A549 (cell line): Measurements from ENCODE around the gene CALN1. TPM values are rescaled to one million over a fixed set of nuclear protein-coding genes. Genes with fewer than 3 reads are reported as not detected.
"Not testable (repeated sequence)": the region's sequence is repeated elsewhere in the genome, so short reads cannot be mapped to it uniquely, and the experiment has no call there.

Experiments used
- ATAC-seq, 2 experiments: fragments of 200-7000 bp in 1 of 2; fragments of >200 bp in 1 of 2; cut with Nextera tagmentation in 1 of 2; cut with Tn5 transposase in 1 of 2; 3 replicates each; pipeline versions ENCODE4 v1.8.0 to v1.9.1; 2018 to 2020; ENCODE audit warnings: mild to moderate bottlenecking in 1 of 2, moderate library complexity in 1 of 2
- CTCF ChIA-PET: fragments of 300-600 bp; sonication (Branson Sonifier 250); formaldehyde crosslinking; extraction: SDS; loops from one replicate; lab custom pipeline; 2021; ENCODE audit warnings: antibody characterized with exemption, inconsistent platforms; lab: Yijun Ruan, JAX
- POLR2A ChIA-PET: fragments of 350-600 bp; formaldehyde crosslinking; extraction: SDS; loops from one replicate; lab custom pipeline; 2021; ENCODE audit warnings: antibody characterized with exemption, inconsistent platforms; lab: Yijun Ruan, JAX
- DNase-seq, 2 experiments: peaks; one replicate each; pipeline versions ENCODE4 v3.0.0 to v3.0.0-alpha.2; 2011 to 2016; ENCODE audit warnings: low read depth in 1 of 2, low spot score in 1 of 2
- FAIRE-seq: peaks from 2 replicates; lab custom pipeline; 2011; peaks lifted over from hg19 to GRCh38; lab: Jason Lieb, UNC
- H3K27ac ChIP-seq, 2 experiments: fragments of >200 bp; sonication (Bioruptor Twin); formaldehyde crosslinking; 3 replicates each; pipeline ENCODE4 v1.5.1; 2016 to 2017
- H3K4me1 ChIP-seq: fragments of >200 bp; sonication (Bioruptor Twin); formaldehyde crosslinking; 3 replicates; pipeline ENCODE4 v1.6.1; 2016
- H3K4me2 ChIP-seq: fragments of >200 bp; sonication (Bioruptor Twin); formaldehyde crosslinking; 3 replicates; pipeline ENCODE4 v1.6.1; 2016
- H3K4me3 ChIP-seq: fragments of >200 bp; sonication (Bioruptor Twin); formaldehyde crosslinking; 3 replicates; pipeline ENCODE4 v1.5.1; 2016
- H3K9me3 ChIP-seq: fragments of >200 bp; sonication (Bioruptor Twin); formaldehyde crosslinking; 3 replicates; pipeline ENCODE4 v1.6.1; 2016
- BHLHE40 ChIP-seq: IDR thresholded peaks from 2 replicates; pipeline ENCODE4 v1.6.1; 2012; ENCODE audit warnings: low read depth, low read length, inconsistent platforms
- CBX2 ChIP-seq: fragments of 200-600 bp; sonication (generic); IDR thresholded peaks from 2 replicates; pipeline ENCODE4 v1.6.1; 2016; ENCODE audit warnings: low read depth, mild to moderate bottlenecking, borderline replicate concordance
- CEBPB ChIP-seq, 2 experiments: fragments of >200 bp in 1 of 2; sonication (Bioruptor Twin) in 1 of 2; formaldehyde crosslinking in 1 of 2; IDR thresholded peaks; 2 replicates each; pipeline ENCODE4 v1.6.1; 2012 to 2016
- CHD2 ChIP-seq: fragments of 150-350 bp; IDR thresholded peaks from 2 replicates; pipeline ENCODE4 v1.6.1; 2014; ENCODE audit warnings: low read length; ENCODE audit not compliant: partially characterized antibody
- FOSB ChIP-seq: fragments of 250-450 bp; sonication (Bioruptor Pico); IDR thresholded peaks from 2 replicates; pipeline ENCODE4 v1.5.0; 2020; ENCODE audit warnings: mild to moderate bottlenecking, moderate library complexity
- HDAC2 ChIP-seq: fragments of 200-600 bp; sonication (generic); IDR thresholded peaks from 2 replicates; pipeline ENCODE4 v1.6.1; 2016
- HOXA7 ChIP-seq: fragments of 250-450 bp; sonication (Bioruptor Pico); IDR thresholded peaks from 2 replicates; pipeline ENCODE4 v1.5.0; 2020; ENCODE audit warnings: mild to moderate bottlenecking, moderate library complexity
- HOXB5 ChIP-seq: fragments of 250-450 bp; sonication (Bioruptor Pico); IDR thresholded peaks from 2 replicates; pipeline ENCODE4 v1.5.0; 2020; ENCODE audit warnings: mild to moderate bottlenecking, moderate library complexity
- JUNB ChIP-seq: fragments of >200 bp; sonication (Bioruptor Twin); formaldehyde crosslinking; IDR thresholded peaks from 2 replicates; pipeline ENCODE4 v1.6.1; 2016
- KDM5A ChIP-seq: fragments of 200-600 bp; sonication (generic); IDR thresholded peaks from 2 replicates; pipeline ENCODE4 v1.6.1; 2016; ENCODE audit warnings: antibody characterized with exemption, mild to moderate bottlenecking
- MAFK ChIP-seq: fragments of 450-650 bp; IDR thresholded peaks from 2 replicates; pipeline ENCODE4 v1.6.1; 2014; ENCODE audit not compliant: partially characterized antibody
- MAZ ChIP-seq: fragments of 150-350 bp; IDR thresholded peaks from 2 replicates; pipeline ENCODE4 v1.6.1; 2014; ENCODE audit warnings: antibody characterized with exemption, low read depth, low read length, borderline replicate concordance
- MYC ChIP-seq: IDR thresholded peaks from 2 replicates; pipeline ENCODE4 v1.6.1; 2012; ENCODE audit warnings: mild to moderate bottlenecking, inconsistent platforms, low read length, improper control_type of control experiment, borderline replicate concordance
- NFE2L2 ChIP-seq: fragments of 150-350 bp; conservative IDR thresholded peaks from 2 replicates; pipeline ENCODE4 v1.6.1; 2014; ENCODE audit warnings: low read length
- NPAS2 ChIP-seq: fragments of 250-450 bp; sonication (Bioruptor Pico); IDR thresholded peaks from 2 replicates; pipeline ENCODE4 v1.8.0; 2022; ENCODE audit warnings: mild to moderate bottlenecking, moderate library complexity, borderline replicate concordance
- POLR2A ChIP-seq: IDR thresholded peaks from 2 replicates; pipeline ENCODE4 v1.6.1; 2012; ENCODE audit warnings: mild to moderate bottlenecking, low read length
- RAD21 ChIP-seq, 2 experiments: fragments of >200 bp in 1 of 2; sonication (Bioruptor Twin) in 1 of 2; formaldehyde crosslinking in 1 of 2; IDR thresholded peaks in 1 of 2; conservative IDR thresholded peaks in 1 of 2; 2 replicates in 1 of 2; 3 replicates in 1 of 2; pipeline ENCODE4 v1.6.1; 2012 to 2018; ENCODE audit warnings: inconsistent platforms in 1 of 2
- RCOR1 ChIP-seq: fragments of 150-350 bp; IDR thresholded peaks from 2 replicates; pipeline ENCODE4 v1.6.1; 2014; ENCODE audit warnings: antibody characterized with exemption, low read length, low read depth
- RFX5 ChIP-seq: fragments of 450-650 bp; IDR thresholded peaks from 2 replicates; pipeline ENCODE4 v1.7.1; 2014; ENCODE audit warnings: antibody characterized with exemption, mild to moderate bottlenecking, moderate library complexity
- SREBF2 ChIP-seq: fragments of 450-650 bp; IDR thresholded peaks from 2 replicates; pipeline ENCODE4 v1.6.1; 2014; ENCODE audit warnings: mild to moderate bottlenecking, moderate library complexity
- ZFP36 ChIP-seq: fragments of 450-650 bp; IDR thresholded peaks from 2 replicates; pipeline ENCODE4 v1.6.1; 2014; ENCODE audit warnings: borderline replicate concordance; ENCODE audit not compliant: partially characterized antibody
- ZNF302 ChIP-seq: fragments of 250-450 bp; sonication (Bioruptor Pico); IDR thresholded peaks from 2 replicates; pipeline ENCODE4 v1.9.0; 2021; ENCODE audit warnings: inconsistent platforms, mild to moderate bottlenecking, moderate library complexity
- ZSCAN20 ChIP-seq: fragments of 250-450 bp; sonication (Bioruptor Pico); IDR thresholded peaks from 2 replicates; pipeline ENCODE4 v1.8.0; 2022; ENCODE audit warnings: mild to moderate bottlenecking, moderate library complexity
- WGBS: methylation state at CpG from one replicate; pipeline ENCODE4 v1.1.6; 2017; ENCODE audit errors: missing lambda C conversion rate; 5-methylcytosine and 5-hydroxymethylcytosine counted together
- polyA minus RNA-seq: library from RNA; depleted of rRNA, polyadenylated mRNA; stranded (reverse); fragments of >200 nt; gene quantifications from 2 replicates; pipeline ENCODE4 v1.2.3, GENCODE V29; 2011; rRNA and poly(A)+ RNA removed
- polyA plus RNA-seq, 4 experiments: library from polyadenylated mRNA; depleted of rRNA in 3 of 4; stranded (reverse); fragments of >200 nt; fragmentation: RNase III in 1 of 4; extraction: RNeasy Plus Mini Kit Qiagen cat#74134 plus additional on column Dnase treatment in 1 of 4; gene quantifications; 2 replicates in 3 of 4; 3 replicates in 1 of 4; pipeline ENCODE4 v1.2.3, GENCODE V29; 2011 to 2017
- TF ChIP-seq, protein P1 (sequence below): IDR thresholded peaks from 2 replicates; pipeline ENCODE4 v1.6.1; 2012
- TF ChIP-seq, protein P2 (sequence below): fragments of 250-450 bp; sonication (Bioruptor Pico); IDR thresholded peaks from 2 replicates; pipeline ENCODE4 v1.5.0; 2021; ENCODE audit warnings: mild to moderate bottlenecking, moderate library complexity, borderline replicate concordance
- TF ChIP-seq, protein P3 (sequence below): fragments of 450-650 bp; IDR thresholded peaks from 2 replicates; pipeline ENCODE4 v1.6.1; 2014; ENCODE audit warnings: antibody characterized with exemption
- TF ChIP-seq, protein P4 (sequence below): fragments of 150-350 bp; IDR thresholded peaks from 2 replicates; pipeline ENCODE4 v1.6.1; 2014; ENCODE audit warnings: low read depth, mild to moderate bottlenecking, low read length
- TF ChIP-seq, protein P5 (sequence below): fragments of >200 bp; sonication (Bioruptor Twin); formaldehyde crosslinking; IDR thresholded peaks from 2 replicates; pipeline ENCODE4 v1.6.1; 2016

The CALN1 gene
- polyA plus RNA-seq (2011; rRNA removed) (not detected in 2 replicates), polyA plus RNA-seq (2017; fragmentation: RNase III; extraction: RNeasy Plus Mini Kit Qiagen cat#74134 plus additional on column Dnase treatment) (not detected in 3 replicates), polyA minus RNA-seq (not detected in 2 replicates)
- polyA plus RNA-seq (2012; cell fraction: cytosol; rRNA removed) = not detected in 2 replicates
- not detected in 2 replicates for polyA plus RNA-seq (2012; cell fraction: nucleus; rRNA removed)

DNA sequence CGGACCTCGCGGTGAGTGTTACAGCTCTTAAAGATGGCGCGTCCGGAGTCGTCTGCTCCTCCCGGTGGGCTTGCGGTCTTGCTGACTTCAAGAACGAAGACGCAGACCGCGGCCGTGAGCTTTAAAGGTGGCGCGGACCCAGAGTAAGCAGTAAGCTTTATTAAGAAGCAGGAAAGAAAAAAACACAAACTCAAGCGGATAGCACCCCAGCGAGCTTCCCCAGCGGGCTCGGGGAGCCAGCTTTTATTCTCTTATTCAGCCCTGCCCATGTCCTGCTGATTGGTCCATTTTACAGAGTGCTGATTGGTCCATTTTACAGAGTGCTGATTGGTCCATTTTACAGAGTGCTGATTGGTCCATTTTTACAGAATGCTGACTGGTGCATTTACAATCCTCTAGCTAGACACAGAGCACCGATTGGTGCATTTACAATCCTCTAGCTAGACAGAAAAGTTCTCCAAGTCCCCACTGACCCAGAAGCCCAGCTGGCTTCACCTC lies at the start of gene CALN1:
Gene CALN1, minus strand, starts transcription at position 218 of the 498 bp plus-strand sequence.
- WGBS = 69% methylated on average over 21 of the region's 21 CpGs
- H3K4me1 ChIP-seq, H3K9me3 ChIP-seq, H3K4me3 ChIP-seq, CTCF ChIA-PET, H3K4me2 ChIP-seq, POLR2A ChIA-PET, FAIRE-seq, H3K27ac ChIP-seq, ATAC-seq, DNase-seq: not testable (repeated sequence)
- TF ChIP-seq MAFK = peak; percentile 73

DNA sequence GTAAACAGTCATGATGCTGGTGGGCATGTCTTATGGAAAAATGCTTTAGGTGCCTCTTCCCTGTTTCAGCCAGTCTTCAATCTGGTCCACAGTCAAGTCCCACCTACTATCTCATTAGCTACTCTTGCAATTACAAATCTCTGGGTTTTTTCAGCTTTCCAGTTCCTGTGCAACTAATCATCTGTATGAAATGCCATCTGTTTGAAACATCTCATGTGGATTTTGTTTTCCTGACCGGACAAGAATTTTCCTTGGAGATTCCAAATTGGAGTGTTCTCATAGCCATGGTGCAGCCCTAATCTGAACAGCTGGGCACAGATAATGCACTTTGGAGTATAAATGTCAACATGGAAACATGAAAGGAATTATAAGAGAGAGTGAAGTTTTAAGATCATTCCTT lies 41.3 kb upstream of the CALN1 start:
- Histone ChIP-seq H3K27ac (no peak overlapping the region), H3K4me2 (no peak overlapping the region), H3K4me1 (no peaks in the 10 kb centered on the region), H3K9me3 (no peaks in the 10 kb centered on the region; the same call in 2 of the 3 replicates), H3K4me3 (no peak overlapping the region)
- FAIRE-seq (no peak), DNase-seq (no peak), ATAC-seq (no peak)
- ChIA-PET CTCF (interaction anchor here (1.2 to 1.9 kb wide), 2 partner anchors 41 to 701 kb away, joined by 4 to 8 read pairs; no protein-coding TSS in a partner anchor), POLR2A (no interaction called here)
- WGBS = 75% methylated on average over 1 of the region's 1 CpG
- TF ChIP-seq, protein P1, sequence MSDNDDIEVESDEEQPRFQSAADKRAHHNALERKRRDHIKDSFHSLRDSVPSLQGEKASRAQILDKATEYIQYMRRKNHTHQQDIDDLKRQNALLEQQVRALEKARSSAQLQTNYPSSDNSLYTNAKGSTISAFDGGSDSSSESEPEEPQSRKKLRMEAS = no peak
- no peak for TF ChIP-seq CBX2
- TF ChIP-seq SREBF2 = no peak
- no peak for TF ChIP-seq RCOR1
- no peak for TF ChIP-seq FOSB (CRISPR knock-in tag)
- TF ChIP-seq NFE2L2 = no peak
- TF ChIP-seq HOXB5 (CRISPR knock-in tag) = no peak
- TF ChIP-seq CEBPB (IDR thresholded peaks at IDR 0.05) = no peak
- no peak for TF ChIP-seq RAD21 (conservative IDR thresholded peaks at IDR 0.05 in 1 of 2, IDR thresholded peaks at IDR 0.05 in 1 of 2)
- TF ChIP-seq CHD2 = no peak
- no peak for TF ChIP-seq MYC
- no peak for TF ChIP-seq HDAC2
- no peak for TF ChIP-seq POLR2A
- TF ChIP-seq, protein P2, sequence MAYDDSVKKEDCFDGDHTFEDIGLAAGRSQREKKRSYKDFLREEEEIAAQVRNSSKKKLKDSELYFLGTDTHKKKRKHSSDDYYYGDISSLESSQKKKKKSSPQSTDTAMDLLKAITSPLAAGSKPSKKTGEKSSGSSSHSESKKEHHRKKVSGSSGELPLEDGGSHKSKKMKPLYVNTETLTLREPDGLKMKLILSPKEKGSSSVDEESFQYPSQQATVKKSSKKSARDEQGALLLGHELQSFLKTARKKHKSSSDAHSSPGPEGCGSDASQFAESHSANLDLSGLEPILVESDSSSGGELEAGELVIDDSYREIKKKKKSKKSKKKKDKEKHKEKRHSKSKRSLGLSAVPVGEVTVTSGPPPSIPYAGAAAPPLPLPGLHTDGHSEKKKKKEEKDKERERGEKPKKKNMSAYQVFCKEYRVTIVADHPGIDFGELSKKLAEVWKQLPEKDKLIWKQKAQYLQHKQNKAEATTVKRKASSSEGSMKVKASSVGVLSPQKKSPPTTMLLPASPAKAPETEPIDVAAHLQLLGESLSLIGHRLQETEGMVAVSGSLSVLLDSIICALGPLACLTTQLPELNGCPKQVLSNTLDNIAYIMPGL (CRISPR knock-in tag) = no peak
- TF ChIP-seq HOXA7 = no peak
- no peak for TF ChIP-seq RFX5
- no peak for TF ChIP-seq BHLHE40
- TF ChIP-seq ZSCAN20 (CRISPR knock-in tag) = no peak
- TF ChIP-seq, protein P3, sequence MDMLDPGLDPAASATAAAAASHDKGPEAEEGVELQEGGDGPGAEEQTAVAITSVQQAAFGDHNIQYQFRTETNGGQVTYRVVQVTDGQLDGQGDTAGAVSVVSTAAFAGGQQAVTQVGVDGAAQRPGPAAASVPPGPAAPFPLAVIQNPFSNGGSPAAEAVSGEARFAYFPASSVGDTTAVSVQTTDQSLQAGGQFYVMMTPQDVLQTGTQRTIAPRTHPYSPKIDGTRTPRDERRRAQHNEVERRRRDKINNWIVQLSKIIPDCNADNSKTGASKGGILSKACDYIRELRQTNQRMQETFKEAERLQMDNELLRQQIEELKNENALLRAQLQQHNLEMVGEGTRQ = no peak
- no peak for TF ChIP-seq NPAS2

DNA sequence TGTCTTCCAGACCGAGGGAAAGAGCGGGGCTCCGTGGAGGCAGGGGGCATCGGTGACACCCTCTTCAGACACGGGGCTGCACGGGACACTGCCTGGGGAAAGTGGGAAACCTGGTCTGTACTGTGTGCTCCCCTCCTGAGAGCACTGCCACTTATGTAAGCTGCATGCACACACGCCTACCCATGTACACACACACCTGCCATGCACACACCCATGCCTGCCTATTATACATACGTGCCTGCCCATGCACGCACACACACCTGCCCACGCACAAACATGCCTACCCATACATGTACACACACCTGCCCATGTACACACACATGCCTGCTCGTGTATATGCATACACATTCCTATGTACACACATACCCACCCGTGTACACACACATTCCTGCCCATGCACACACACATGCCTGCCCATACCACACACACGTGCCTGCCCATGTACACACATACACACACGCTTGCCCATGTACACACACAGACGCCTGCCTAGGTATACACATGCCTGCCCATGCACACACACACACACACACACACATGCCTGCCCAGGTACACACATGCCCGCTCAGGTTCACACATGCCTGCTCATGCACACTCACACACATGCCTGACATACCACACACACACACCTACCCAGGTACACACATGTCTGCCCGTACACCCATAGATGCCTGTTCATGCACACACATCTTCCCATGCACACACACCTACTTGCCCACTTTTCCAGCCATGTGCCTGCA lies 35.5 kb upstream of the CALN1 start:
- POLR2A ChIA-PET = no interaction called here
- CTCF ChIA-PET = interaction anchor here (1.2 kb wide), 1 partner anchor 30 kb away, joined by 3 read pairs; no protein-coding TSS in a partner anchor
- no peak for FAIRE-seq
- no peak for DNase-seq
- WGBS = 13% methylated on average over 15 of the region's 17 CpGs
- H3K4me3 ChIP-seq = no peak overlapping the region
- no peaks in the 10 kb centered on the region for H3K9me3 ChIP-seq
- no peak overlapping the region for H3K27ac ChIP-seq
- peak overlapping the region; percentile 43; the same call in 1 of the 3 replicates for H3K4me2 ChIP-seq
- peak in 1 of 2 experiments; percentile 43; a peak in 4 of 6 replicates for ATAC-seq
- no peaks in the 10 kb centered on the region for H3K4me1 ChIP-seq
- TF ChIP-seq ZFP36 (no peak), SREBF2 (no peak), KDM5A (no peak), RAD21 (conservative IDR thresholded peaks at IDR 0.05 in 1 of 2, IDR thresholded peaks at IDR 0.05 in 1 of 2) (no peak), MAZ (no peak), JUNB (no peak), ZNF302 (CRISPR knock-in tag) (no peak)
- TF ChIP-seq, protein P3 = no peak
- TF ChIP-seq, protein P4, sequence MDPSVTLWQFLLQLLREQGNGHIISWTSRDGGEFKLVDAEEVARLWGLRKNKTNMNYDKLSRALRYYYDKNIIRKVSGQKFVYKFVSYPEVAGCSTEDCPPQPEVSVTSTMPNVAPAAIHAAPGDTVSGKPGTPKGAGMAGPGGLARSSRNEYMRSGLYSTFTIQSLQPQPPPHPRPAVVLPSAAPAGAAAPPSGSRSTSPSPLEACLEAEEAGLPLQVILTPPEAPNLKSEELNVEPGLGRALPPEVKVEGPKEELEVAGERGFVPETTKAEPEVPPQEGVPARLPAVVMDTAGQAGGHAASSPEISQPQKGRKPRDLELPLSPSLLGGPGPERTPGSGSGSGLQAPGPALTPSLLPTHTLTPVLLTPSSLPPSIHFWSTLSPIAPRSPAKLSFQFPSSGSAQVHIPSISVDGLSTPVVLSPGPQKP = no peak
- TF ChIP-seq, protein P5, sequence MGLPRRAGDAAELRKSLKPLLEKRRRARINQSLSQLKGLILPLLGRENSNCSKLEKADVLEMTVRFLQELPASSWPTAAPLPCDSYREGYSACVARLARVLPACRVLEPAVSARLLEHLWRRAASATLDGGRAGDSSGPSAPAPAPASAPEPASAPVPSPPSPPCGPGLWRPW = no peak
